Thyroid gland (tissue), 4 donors: ENCODE measurements around the gene GRB2. TPM values are rescaled to one million over a fixed set of nuclear protein-coding genes. Genes with fewer than 3 reads are reported as not detected.
A peak's percentile ranks its signal among the peaks of the same experiment; 100 is the strongest.
"Not testable (repeated sequence)": the region's sequence is repeated elsewhere in the genome, so short reads cannot be mapped to it uniquely, and the experiment has no call there.

Experiments
- DNase-seq, 2 donors: peaks; one replicate each; pipeline ENCODE4 v3.0.0-alpha.2; 2019
- H3K27ac ChIP-seq, 3 donors: fragments of 200-600 bp; sonication (generic); 1 replicate in 2 of 3; 2 replicates in 1 of 3; pipeline ENCODE4 v1.5.1; 2016 to 2019; ENCODE audit warnings: mild to moderate bottlenecking in 1 of 3, moderate library complexity in 1 of 3
- H3K27me3 ChIP-seq: fragments of 200-600 bp; sonication (generic); one replicate; pipeline ENCODE4 v1.5.1; 2019
- H3K36me3 ChIP-seq, 2 donors: fragments of 200-600 bp; sonication (generic); one replicate each; pipeline ENCODE4 v1.5.1; 2016 to 2019
- H3K4me1 ChIP-seq, 2 donors: fragments of 200-600 bp; sonication (generic); one replicate each; pipeline ENCODE4 v1.5.1; 2017 to 2019
- H3K4me3 ChIP-seq, 3 donors: fragments of 200-600 bp; sonication (generic); replicated peaks in 1 of 3; 1 replicate in 2 of 3; 2 replicates in 1 of 3; pipeline ENCODE4 v1.5.1; 2016; ENCODE audit warnings: mild to moderate bottlenecking in 1 of 3
- H3K9me3 ChIP-seq: fragments of 200-600 bp; sonication (generic); one replicate; pipeline ENCODE4 v1.5.1; 2017
- CTCF ChIP-seq, 6 experiments: fragments of 200-600 bp in 3 of 6; fragments of 450-650 bp in 3 of 6; sonication (generic) in 3 of 6; IDR thresholded peaks; one replicate each; pipeline ENCODE4 v1.5.1; 2016 to 2019; ENCODE audit warnings: antibody characterized with exemption in 6 of 6, mild to moderate bottlenecking in 2 of 6, inconsistent platforms in 1 of 6, moderate library complexity in 1 of 6
- POLR2A ChIP-seq, 2 donors: fragments of 450-650 bp; IDR thresholded peaks; one replicate each; pipeline ENCODE4 v1.6.1; 2017; ENCODE audit warnings: antibody characterized with exemption in 2 of 2, mild to moderate bottlenecking in 2 of 2, moderate library complexity in 1 of 2
- WGBS, 2 donors: methylation state at CpG; one replicate each; pipeline ENCODE4 v1.1.5; 2017; 5-methylcytosine and 5-hydroxymethylcytosine counted together
- intact Hi-C: fragments of 100-400 bp; cut with DNase I; formaldehyde crosslinking; loops from one replicate; pipeline ENCODE4 v1.15.1; 2023
- total RNA-seq, 4 donors: library from RNA; depleted of rRNA; stranded (reverse); fragments of >200 nt; gene quantifications; one replicate each; pipeline ENCODE4 v1.2.3, GENCODE V29; 2016

GRB2 gene
- total RNA-seq, 4 donors from 2014 or later = 65.8 to 101 (median 97.3) TPM

GRCh38 chr17:75445296-75445695, 39.8 kb upstream of the GRB2 start:
- no peak overlapping the region for H3K27ac ChIP-seq
- 83 to 84% methylated on average over 3 of the region's 3 CpGs for WGBS, 2 donors
- H3K4me3 ChIP-seq = no peak overlapping the region
- H3K9me3 ChIP-seq = no peaks in the 10 kb centered on the region
- H3K4me1 ChIP-seq = peaks cover 0 to 18% of the 10 kb centered on the region in 2 donors
- no peak for TF ChIP-seq POLR2A (IDR thresholded peaks at IDR 0.05)
- no peak for TF ChIP-seq CTCF (IDR thresholded peaks at IDR 0.05)
- no peak for DNase-seq
- no peaks in the 10 kb centered on the region for H3K36me3 ChIP-seq
- no peaks in the 10 kb centered on the region for H3K27me3 ChIP-seq
- intact Hi-C loops = no loop called here

- H3K27me3 ChIP-seq = no peaks in the 10 kb centered on the region
- WGBS, 2 donors = 86 to 91% methylated on average over 4 of the region's 4 CpGs
Measured at GRCh38 chr17:75442168-75443103, 37.0 kb upstream of the GRB2 start.

GRCh38 chr17:75440738-75441448, 35.4 kb upstream of the GRB2 start:
- WGBS, 2 donors = 55 to 69% methylated on average over 10 of the region's 10 CpGs
- intact Hi-C loops = no loop called here

More at GRCh38 chr17:75442168-75443103, 37.0 kb upstream of the GRB2 start:
- Histone ChIP-seq H3K4me3 (no peak overlapping the region), H3K4me1 (peaks cover 0 to 18% of the 10 kb centered on the region in 2 donors), H3K27ac (peak overlapping the region in 2 of 3 donors; percentile 35 to 52), H3K36me3 (no peaks in the 10 kb centered on the region), H3K9me3 (no peaks in the 10 kb centered on the region)
- DNase-seq = no peak
- TF ChIP-seq POLR2A (IDR thresholded peaks at IDR 0.05) (no peak), CTCF (IDR thresholded peaks at IDR 0.05) (no peak)
- intact Hi-C loops = no loop called here

GRCh38 chr17:75439287-75439686, 33.8 kb upstream of the GRB2 start:
- Histone ChIP-seq H3K36me3 (no peaks in the 10 kb centered on the region), H3K4me3 (no peak overlapping the region), H3K4me1 (peaks cover 0 to 10% of the 10 kb centered on the region in 2 donors), H3K9me3 (no peaks in the 10 kb centered on the region), H3K27ac (no peak overlapping the region), H3K27me3 (no peaks in the 10 kb centered on the region)
- TF ChIP-seq CTCF (IDR thresholded peaks at IDR 0.05) (no peak), POLR2A (IDR thresholded peaks at IDR 0.05) (no peak)
- intact Hi-C loops = no loop called here
- no peak for DNase-seq
- WGBS, 2 donors = 96 to 98% methylated on average over 2 of the region's 2 CpGs

More at GRCh38 chr17:75440738-75441448, 35.4 kb upstream of the GRB2 start:
- Histone ChIP-seq H3K4me1 (peaks cover 0 to 18% of the 10 kb centered on the region in 2 donors), H3K27ac (peak overlapping the region in 2 of 3 donors; percentile 35 to 52), H3K36me3 (no peaks in the 10 kb centered on the region), H3K9me3 (no peaks in the 10 kb centered on the region), H3K4me3 (no peak overlapping the region), H3K27me3 (no peaks in the 10 kb centered on the region)
- TF ChIP-seq POLR2A (IDR thresholded peaks at IDR 0.05) (no peak), CTCF (IDR thresholded peaks at IDR 0.05) (no peak)
- no peak for DNase-seq

GRCh38 chr17:75437404-75437803, 31.9 kb upstream of the GRB2 start:
- H3K27me3 ChIP-seq, H3K36me3 ChIP-seq, intact Hi-C loops, DNase-seq, H3K4me3 ChIP-seq, H3K4me1 ChIP-seq, H3K27ac ChIP-seq, H3K9me3 ChIP-seq: not testable (repeated sequence)
- WGBS, 2 donors = 89 to 93% methylated on average over 8 of the region's 8 CpGs

GRCh38 chr17:75434433-75434832, 29.0 kb upstream of the GRB2 start:
- not testable (repeated sequence) for H3K27ac ChIP-seq, H3K9me3 ChIP-seq, H3K27me3 ChIP-seq, DNase-seq, H3K4me3 ChIP-seq, H3K36me3 ChIP-seq, H3K4me1 ChIP-seq
- intact Hi-C loops = loop anchor here (5.0 kb wide), 1 partner anchor 88 kb away; no protein-coding TSS in a partner anchor
- 96 to 97% methylated on average over 6 of the region's 6 CpGs for WGBS, 2 donors
